IMR-90 (cell line): Measurements from ENCODE around the gene MYH9. TPM values are rescaled to one million over a fixed set of nuclear protein-coding genes. Genes with fewer than 3 reads are reported as not detected.
A peak's percentile ranks its signal among the peaks of the same experiment; 100 is the strongest.

Source experiments
- ATAC-seq: fragments of 200-7000 bp; cut with Tn5 transposase; 2 replicates; pipeline ENCODE4 v1.9.1; 2020; ENCODE audit warnings: low read depth, mild to moderate bottlenecking, moderate library complexity
- BruUV-seq: library from RNA; stranded (reverse); fragments of 400-500 nt; replicated peaks from 2 replicates; lab custom pipeline; 2021; lab: Mats Ljungman, UMichigan
- CTCF ChIA-PET: fragments of 300-600 bp; formaldehyde crosslinking; extraction: SDS; loops from one replicate; lab custom pipeline; 2021; ENCODE audit warnings: antibody characterized with exemption; lab: Yijun Ruan, JAX
- POLR2A ChIA-PET: fragments of 300-600 bp; sonication (Branson Sonifier 250); formaldehyde crosslinking; loops from one replicate; lab custom pipeline; 2022; ENCODE audit warnings: antibody characterized with exemption; ENCODE audit not compliant: unreplicated experiment; lab: Charles Lee
- DNase-seq: peaks from one replicate; pipeline ENCODE4 v3.0.0; 2013
- H2AFZ ChIP-seq: replicated peaks from 2 replicates; pipeline ENCODE3; 2013; ENCODE audit warnings: low read length, mild to moderate bottlenecking; ENCODE audit not compliant: poor library complexity
- H2AK5ac ChIP-seq: 2 replicates; pipeline ENCODE4 v1.6.1; 2013; ENCODE audit warnings: low read depth, low read length, inconsistent platforms
- H2AK9ac ChIP-seq: replicated peaks from 2 replicates; pipeline ENCODE3; 2013; ENCODE audit warnings: mild to moderate bottlenecking, low read depth, low read length, moderate library complexity; ENCODE audit not compliant: poor library complexity
- H2BK120ac ChIP-seq: 2 replicates; pipeline ENCODE4 v1.6.1; 2013; ENCODE audit warnings: low read depth, low read length, inconsistent platforms
- H2BK15ac ChIP-seq: 3 replicates; pipeline ENCODE4 v1.6.1; 2013; ENCODE audit warnings: low read depth, low read length, inconsistent platforms
- H2BK20ac ChIP-seq: 2 replicates; pipeline ENCODE4 v1.6.1; 2013; ENCODE audit warnings: low read depth, mild to moderate bottlenecking, inconsistent platforms, low read length, moderate library complexity
- H2BK5ac ChIP-seq: 2 replicates; pipeline ENCODE4 v1.6.1; 2013; ENCODE audit warnings: mild to moderate bottlenecking, low read depth, low read length, inconsistent platforms; ENCODE audit not compliant: poor library complexity, severe bottlenecking
- H3K14ac ChIP-seq: replicated peaks from 2 replicates; pipeline ENCODE4 v1.6.1; 2013; ENCODE audit warnings: low read depth, low read length, inconsistent platforms
- H3K18ac ChIP-seq: 2 replicates; pipeline ENCODE4 v1.6.1; 2013; ENCODE audit warnings: low read depth, low read length, control low read depth
- H3K23ac ChIP-seq: 2 replicates; pipeline ENCODE4 v1.6.1; 2013; ENCODE audit warnings: low read depth, low read length, inconsistent platforms
- H3K27ac ChIP-seq: 2 replicates; pipeline ENCODE4 v1.5.1; 2013; ENCODE audit warnings: mild to moderate bottlenecking, control low read depth, low read length; ENCODE audit not compliant: insufficient read depth
- H3K27me3 ChIP-seq: 2 replicates; pipeline ENCODE4 v1.6.1; 2013; ENCODE audit warnings: low read length; ENCODE audit not compliant: control insufficient read depth, insufficient read depth
- H3K36me3 ChIP-seq: 2 replicates; pipeline ENCODE4 v1.6.1; 2013; ENCODE audit warnings: low read length, mixed read lengths; ENCODE audit not compliant: control insufficient read depth, insufficient read depth
- H3K4ac ChIP-seq: 2 replicates; pipeline ENCODE4 v1.6.1; 2013; ENCODE audit warnings: low read depth, low read length, inconsistent platforms
- H3K4me1 ChIP-seq: 2 replicates; pipeline ENCODE4 v1.6.1; 2013; ENCODE audit warnings: low read length, mixed read lengths; ENCODE audit not compliant: control insufficient read depth, insufficient read depth
- H3K4me2 ChIP-seq: 2 replicates; pipeline ENCODE4 v1.6.1; 2013; ENCODE audit warnings: low read depth, mild to moderate bottlenecking, control low read depth, low read length, moderate library complexity
- H3K4me3 ChIP-seq: 2 replicates; pipeline ENCODE4 v1.5.1; 2013; ENCODE audit warnings: low read depth, mild to moderate bottlenecking, control low read depth, low read length, moderate library complexity; ENCODE audit not compliant: insufficient read depth
- H3K56ac ChIP-seq: 2 replicates; pipeline ENCODE4 v1.6.1; 2013; ENCODE audit warnings: low read length, inconsistent platforms; ENCODE audit not compliant: insufficient read depth; ENCODE audit errors: extremely low read depth
- H3K79me1 ChIP-seq, 2 experiments: 2 replicates each; pipeline ENCODE4 v1.6.1; 2013; ENCODE audit warnings: low read length in 2 of 2, inconsistent platforms in 1 of 2, low read depth in 1 of 2
- H3K9ac ChIP-seq: 2 replicates; pipeline ENCODE4 v1.6.1; 2013; ENCODE audit warnings: low read depth, low read length, control low read depth
- H3K9me1 ChIP-seq: 2 replicates; pipeline ENCODE4 v1.6.1; 2013; ENCODE audit warnings: low read length, inconsistent platforms; ENCODE audit not compliant: insufficient read depth
- H3K9me3 ChIP-seq: 2 replicates; pipeline ENCODE4 v1.6.1; 2013; ENCODE audit warnings: low read length; ENCODE audit not compliant: control insufficient read depth, insufficient read depth
- H4K20me1 ChIP-seq: 2 replicates; pipeline ENCODE4 v1.6.1; 2013; ENCODE audit warnings: low read length, inconsistent platforms; ENCODE audit not compliant: insufficient read depth
- H4K5ac ChIP-seq: 2 replicates; pipeline ENCODE4 v1.6.1; 2013; ENCODE audit warnings: mild to moderate bottlenecking, low read depth, low read length, control low read depth
- H4K8ac ChIP-seq, 2 experiments: 2 replicates each; pipeline ENCODE4 v1.6.1; 2013; ENCODE audit warnings: low read depth in 2 of 2, low read length in 2 of 2, control low read depth in 1 of 2, inconsistent platforms in 1 of 2
- H4K91ac ChIP-seq: 2 replicates; pipeline ENCODE4 v1.6.1; 2013; ENCODE audit warnings: low read depth, low read length, inconsistent platforms; ENCODE audit not compliant: insufficient read depth
- BHLHE40 ChIP-seq: fragments of 150-350 bp; IDR thresholded peaks from 2 replicates; pipeline ENCODE4 v1.6.1; 2016; ENCODE audit warnings: mild to moderate bottlenecking, low read depth, low read length
- CHD1 ChIP-seq: IDR thresholded peaks from 2 replicates; pipeline ENCODE4 v1.6.1; 2012; ENCODE audit warnings: low read depth, low read length, improper control_type of control experiment
- MAZ ChIP-seq: IDR thresholded peaks from 2 replicates; pipeline ENCODE4 v1.6.1; 2012; ENCODE audit warnings: low read depth, mild to moderate bottlenecking, low read length, improper control_type of control experiment, moderate library complexity, borderline replicate concordance
- POLR2A ChIP-seq: IDR thresholded peaks from 2 replicates; pipeline ENCODE4 v1.6.1; 2012; ENCODE audit warnings: mild to moderate bottlenecking, low read depth, low read length
- RAD21 ChIP-seq: IDR thresholded peaks from 2 replicates; pipeline ENCODE4 v1.6.1; 2012; ENCODE audit warnings: low read length, improper control_type of control experiment
- WGBS, 2 experiments: methylation state at CpG; one replicate each; pipeline versions ENCODE4 v1.1.5 to v1.1.7; 2013; ENCODE audit warnings: missing lambda C conversion rate in 2 of 2; ENCODE audit not compliant: insufficient read length in 1 of 2; ENCODE audit errors: extremely low coverage in 2 of 2; 5-methylcytosine and 5-hydroxymethylcytosine counted together
- dilution Hi-C: fragments of 300-500 bp; cut with HindIII; formaldehyde crosslinking; loops from one replicate; pipeline ENCODE4 v1.14.3; 2018; ENCODE audit warnings: low sequenced_read_pairs; ENCODE audit not compliant: unreplicated experiment
- in situ Hi-C: fragments of 300-500 bp; cut with MboI; formaldehyde crosslinking; loops from 3 replicates; pipeline ENCODE4 v1.14.3; 2019; ENCODE audit warnings: low sequenced_read_pairs, inconsistent platforms, mixed read lengths
- intact Hi-C: fragments of 100-400 bp; cut with micrococcal nuclease; formaldehyde crosslinking; loops from 2 replicates; pipeline ENCODE4 v1.10.0; 2022
- polyA plus RNA-seq, 3 experiments: library from polyadenylated mRNA; depleted of rRNA; stranded (reverse); fragments of >200 nt; gene quantifications; 2 replicates each; pipeline ENCODE4 v1.2.3, GENCODE V29; 2012; ENCODE audit warnings: low replicate concordance in 1 of 3
- total RNA-seq: library from RNA; depleted of rRNA; stranded (reverse); fragments of >200 nt; gene quantifications from 2 replicates; pipeline ENCODE4 v1.2.3, GENCODE V29; 2012

Gene MYH9
- total and polyA plus RNA-seq, 2 of the 4 experiments (the other 2 are of a cell fraction): 475 to 554 TPM

- Histone ChIP-seq H3K4me1 (peaks cover 16% of the 10 kb centered on the region), H3K9me3 (no peaks in the 10 kb centered on the region), H3K79me1 (peaks cover 0 to 16% of the 10 kb centered on the region in 2 experiments; a peak in 2 of 4 replicates), H4K91ac (peak overlapping the region; percentile 93; the same call in 1 of the 2 replicates), H2BK15ac (peak overlapping the region; percentile 16; the same call in 1 of the 3 replicates), H3K23ac (peak overlapping the region; percentile 100), H2AK5ac (peak overlapping the region; percentile 90; the same call in 1 of the 2 replicates), H3K36me3 (peaks cover 37% of the 10 kb centered on the region), H2BK120ac (peak overlapping the region; percentile 82), H4K5ac (peak overlapping the region; percentile 28), H3K4me2 (peak overlapping the region; percentile 90), H3K18ac (peak overlapping the region; percentile 81), H2AFZ (peak overlapping the region; percentile 67), H3K4me3 (peak overlapping the region; percentile 75), H4K8ac (peak overlapping the region; percentile 79 to 88; a peak in 3 of 4 replicates), H3K4ac (peak overlapping the region; percentile 98), H3K56ac (peak overlapping the region; percentile 89; the same call in 1 of the 2 replicates), H2BK20ac (peak overlapping the region; percentile 44; the same call in 1 of the 2 replicates), H4K20me1 (peaks cover 74% of the 10 kb centered on the region), H3K27me3 (no peaks in the 10 kb centered on the region), H3K27ac (peak overlapping the region; percentile 97), H2BK5ac (peak overlapping the region; percentile 97), H3K14ac (peak overlapping the region; percentile 100), H2AK9ac (peak overlapping the region; percentile 90), H3K9me1 (peaks cover 15% of the 10 kb centered on the region; the same call in 1 of the 2 replicates), H3K9ac (peak overlapping the region; percentile 99)
- ATAC-seq (no peak), DNase-seq (no peak)
- POLR2A ChIA-PET: interaction anchor here (0.6 to 2.0 kb wide), 11 partner anchors 19 to 86 kb away, joined by 3 to 9 read pairs (median 6); no protein-coding TSS in a partner anchor
- CTCF ChIA-PET: interaction anchor here (1.0 to 3.1 kb wide), 3 partner anchors 83 to 101 kb away, joined by 3 to 14 read pairs (median 3); no protein-coding TSS in a partner anchor
- TSS peak; percentile 20 for BruUV-seq
- in situ Hi-C loops: loop anchor here (5.0 kb wide), 1 partner anchor 82 kb away; no protein-coding TSS in a partner anchor
- intact Hi-C loops: loop anchor here (1.0 kb wide), 2 partner anchors 56 to 84 kb away; no protein-coding TSS in a partner anchor
- 60% methylated on average over 1 of the region's 7 CpGs; no CpG with 5 or more reads in 1 of the 2 experiments for WGBS, 2 experiments
- dilution Hi-C loops: no loop called here
- TF ChIP-seq MAZ: peak; percentile 18; the same call in 1 of the 2 replicates
- peak; percentile 22; the same call in 1 of the 2 replicates for TF ChIP-seq RAD21
- TF ChIP-seq BHLHE40: 0 out of 2 replicates have a peak, but pooled peaks have one; percentile 9
- no peak; the same call in 1 of the 2 replicates for TF ChIP-seq POLR2A
- 0 out of 2 replicates have a peak, but pooled peaks have one; percentile 44 for TF ChIP-seq CHD1
Observed at GRCh38 chr22:36384766-36385481, 2.8 kb downstream of the MYH9 start.
